Suprapubic skin (tissue), 4 donors: ENCODE measurements around the gene HERC5. TPM values are rescaled to one million over a fixed set of nuclear protein-coding genes. Genes with fewer than 3 reads are reported as not detected.

Experiments
- DNase-seq, 2 donors: peaks; one replicate each; pipeline ENCODE4 v3.0.0-alpha.2; 2019; ENCODE audit warnings: low spot score in 2 of 2
- H3K27ac ChIP-seq: fragments of 200-600 bp; sonication (generic); one replicate; pipeline ENCODE4 v1.5.1; 2019
- H3K27me3 ChIP-seq: fragments of 200-600 bp; sonication (generic); one replicate; pipeline ENCODE4 v1.5.1; 2019
- H3K36me3 ChIP-seq: fragments of 200-600 bp; sonication (generic); one replicate; pipeline ENCODE4 v1.5.1; 2019
- H3K4me1 ChIP-seq: fragments of 200-600 bp; sonication (generic); one replicate; pipeline ENCODE4 v1.5.1; 2019
- H3K4me3 ChIP-seq: fragments of 200-600 bp; sonication (generic); one replicate; pipeline ENCODE4 v1.5.1; 2019; ENCODE audit warnings: mild to moderate bottlenecking
- H3K9me3 ChIP-seq: fragments of 200-600 bp; sonication (generic); one replicate; pipeline ENCODE4 v1.5.1; 2019
- CTCF ChIP-seq, 2 donors: fragments of 200-600 bp in 1 of 2; fragments of 450-650 bp in 1 of 2; sonication (generic) in 1 of 2; IDR thresholded peaks; one replicate each; pipeline ENCODE4 v1.5.1; 2016 to 2019; ENCODE audit warnings: antibody characterized with exemption in 2 of 2, mild to moderate bottlenecking in 1 of 2, moderate library complexity in 1 of 2
- EP300 ChIP-seq: sonication (generic); formaldehyde crosslinking; IDR thresholded peaks from one replicate; pipeline ENCODE4 v1.6.1; 2017; ENCODE audit warnings: antibody characterized with exemption
- POLR2A ChIP-seq, 2 donors: fragments of 450-650 bp; IDR thresholded peaks; one replicate each; pipeline ENCODE4 v1.6.1; 2017; ENCODE audit warnings: antibody characterized with exemption in 2 of 2, mild to moderate bottlenecking in 2 of 2, moderate library complexity in 2 of 2
- POLR2AphosphoS5 ChIP-seq, 3 donors: sonication (generic); formaldehyde crosslinking; IDR thresholded peaks; one replicate each; pipeline ENCODE4 v1.6.1; 2017; ENCODE audit warnings: antibody characterized with exemption in 3 of 3
- WGBS: methylation state at CpG from one replicate; pipeline ENCODE4 v1.1.5; 2018; 5-methylcytosine and 5-hydroxymethylcytosine counted together
- total RNA-seq, 4 donors: library from RNA; depleted of rRNA; stranded (reverse); fragments of >200 nt; gene quantifications; one replicate each; pipeline ENCODE4 v1.1.0, GENCODE V29; 2016

The HERC5 gene
- total RNA-seq, 4 donors from 2014 or later: 1.1 to 2.8 (median 1.8) TPM

- Histone ChIP-seq H3K4me3 (no peak overlapping the region), H3K36me3 (no peaks in the 10 kb centered on the region), H3K27ac (no peak overlapping the region), H3K9me3 (no peaks in the 10 kb centered on the region), H3K27me3 (no peaks in the 10 kb centered on the region), H3K4me1 (peaks cover 21% of the 10 kb centered on the region)
- TF ChIP-seq POLR2AphosphoS5 (IDR thresholded peaks at IDR 0.05): no peak
- TF ChIP-seq POLR2A (IDR thresholded peaks at IDR 0.05): no peak
- no peak for TF ChIP-seq CTCF (IDR thresholded peaks at IDR 0.05)
- no peak for TF ChIP-seq EP300
- WGBS: 95% methylated on average over 8 of the region's 8 CpGs
- no peak for DNase-seq
Measured at GRCh38 chr4:88527787-88528186, 70.9 kb downstream of the HERC5 start.

GRCh38 chr4:88528861-88529260, 71.9 kb downstream of the HERC5 start:
- H3K4me3 ChIP-seq: no peak overlapping the region
- TF ChIP-seq POLR2A (IDR thresholded peaks at IDR 0.05) (no peak), CTCF (IDR thresholded peaks at IDR 0.05) (no peak), EP300 (no peak), POLR2AphosphoS5 (IDR thresholded peaks at IDR 0.05) (no peak)
- H3K27me3 ChIP-seq: no peaks in the 10 kb centered on the region
- H3K4me1 ChIP-seq: peaks cover 21% of the 10 kb centered on the region
- WGBS: 87% methylated on average over 3 of the region's 3 CpGs
- no peaks in the 10 kb centered on the region for H3K9me3 ChIP-seq
- H3K36me3 ChIP-seq: no peaks in the 10 kb centered on the region
- no peak overlapping the region for H3K27ac ChIP-seq
- no peak for DNase-seq

DNA sequence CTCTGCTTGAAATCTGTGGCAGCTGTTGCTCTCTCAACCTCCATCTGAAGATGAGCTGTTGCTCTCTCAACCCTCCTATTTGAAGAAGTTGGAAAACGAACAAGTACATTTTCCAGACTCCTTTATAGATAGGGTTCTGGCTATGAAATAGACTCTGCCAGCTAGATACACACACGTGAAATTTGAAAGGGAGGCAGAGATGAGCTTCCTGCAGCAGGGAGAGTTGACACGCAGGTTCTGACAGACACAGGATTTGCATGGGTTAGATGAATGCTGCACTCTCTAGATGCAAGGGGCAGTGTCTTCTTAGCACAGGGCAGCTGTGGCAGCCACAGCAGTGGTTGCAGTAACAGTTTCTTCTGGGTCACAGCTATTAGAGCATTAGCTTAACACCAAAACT, 74.6 kb downstream of the HERC5 start:
- Histone ChIP-seq H3K27ac (no peak overlapping the region), H3K27me3 (no peaks in the 10 kb centered on the region), H3K36me3 (no peaks in the 10 kb centered on the region), H3K4me1 (peaks cover 14% of the 10 kb centered on the region), H3K9me3 (no peaks in the 10 kb centered on the region), H3K4me3 (no peak overlapping the region)
- WGBS: 50% methylated on average over 3 of the region's 3 CpGs
- DNase-seq: no peak
- TF ChIP-seq POLR2A (IDR thresholded peaks at IDR 0.05) (no peak), EP300 (no peak), POLR2AphosphoS5 (IDR thresholded peaks at IDR 0.05) (no peak), CTCF (IDR thresholded peaks at IDR 0.05) (no peak)

DNA sequence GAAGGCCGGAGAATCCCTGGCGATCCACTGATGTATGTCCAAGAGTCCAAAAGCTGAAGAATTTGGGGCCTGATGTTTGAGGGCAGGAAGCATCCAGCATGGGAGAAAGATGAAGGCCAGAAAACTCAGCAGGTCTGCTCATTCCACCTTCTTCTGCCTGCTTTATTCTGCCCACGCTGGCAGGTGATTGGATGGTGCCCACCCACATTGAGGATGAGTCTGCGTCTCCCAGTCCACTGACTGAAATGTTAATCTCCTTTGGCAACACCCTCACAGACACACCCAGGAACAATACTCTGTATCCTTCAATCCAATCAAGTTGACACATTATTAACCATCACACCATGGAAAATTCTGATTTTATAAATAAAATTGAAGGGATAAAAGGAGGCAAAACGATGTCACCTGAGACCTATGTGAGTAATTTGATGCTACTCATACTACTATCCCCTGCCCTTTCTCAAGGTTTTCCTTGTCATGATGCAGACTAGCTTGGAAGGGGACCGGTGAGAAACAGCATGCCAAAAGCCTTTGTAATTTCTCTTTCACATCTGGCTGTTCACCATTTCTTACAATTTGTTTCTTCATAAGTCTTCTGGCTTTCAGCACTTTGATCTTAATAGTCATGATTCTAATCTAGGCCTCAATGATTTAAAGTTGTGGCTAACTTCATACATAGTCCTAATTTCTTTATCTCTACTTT, 76.3 kb downstream of the HERC5 start:
- no peak overlapping the region for H3K4me3 ChIP-seq
- 82% methylated on average over 6 of the region's 6 CpGs for WGBS
- DNase-seq: no peak
- peaks cover 12% of the 10 kb centered on the region for H3K4me1 ChIP-seq
- H3K9me3 ChIP-seq: no peaks in the 10 kb centered on the region
- no peak for TF ChIP-seq POLR2AphosphoS5 (IDR thresholded peaks at IDR 0.05)
- TF ChIP-seq EP300: no peak
- no peak for TF ChIP-seq POLR2A (IDR thresholded peaks at IDR 0.05)
- no peak for TF ChIP-seq CTCF (IDR thresholded peaks at IDR 0.05)
- H3K36me3 ChIP-seq: no peaks in the 10 kb centered on the region
- H3K27ac ChIP-seq: no peak overlapping the region
- no peaks in the 10 kb centered on the region for H3K27me3 ChIP-seq

DNA sequence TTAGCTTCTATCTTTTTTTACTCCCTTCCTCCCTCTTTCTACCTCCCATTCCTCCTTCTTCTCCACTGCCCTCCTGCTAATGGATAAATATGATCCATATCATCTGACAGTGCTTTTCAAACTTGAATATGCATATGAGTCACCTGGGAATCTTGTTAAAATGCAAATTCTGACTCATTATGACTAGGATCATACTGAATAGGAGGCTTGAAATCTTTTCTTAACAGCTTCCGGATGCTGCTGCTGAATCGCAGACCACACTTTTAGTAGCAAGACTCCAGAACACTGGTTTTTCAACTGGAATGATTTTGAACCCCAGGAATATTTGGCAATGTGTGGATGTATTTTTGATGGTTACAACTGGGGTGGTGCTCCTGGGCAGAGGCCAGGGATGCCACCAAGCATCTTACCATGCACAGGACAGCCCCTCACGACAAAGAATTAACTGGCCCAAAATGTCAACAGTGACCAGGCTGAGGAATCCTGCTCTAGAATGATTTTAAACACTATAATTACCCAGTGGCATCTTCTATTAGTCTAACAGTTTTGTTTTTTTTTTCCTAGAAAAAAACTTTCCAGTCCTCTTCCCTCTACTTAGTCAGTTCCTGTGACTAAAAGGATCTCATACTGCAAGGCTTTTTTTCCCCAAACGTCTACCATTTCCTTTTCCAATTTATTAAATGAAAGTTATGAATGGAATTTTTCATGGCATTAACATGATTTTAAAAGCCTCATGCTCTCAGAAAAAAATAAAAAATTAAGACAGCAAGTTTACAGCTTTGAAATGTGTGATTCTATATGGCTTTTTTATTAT, 77.2 kb downstream of the HERC5 start:
- Histone ChIP-seq H3K4me1 (peaks cover 12% of the 10 kb centered on the region), H3K4me3 (no peak overlapping the region), H3K27ac (no peak overlapping the region), H3K36me3 (no peaks in the 10 kb centered on the region), H3K9me3 (no peaks in the 10 kb centered on the region), H3K27me3 (no peaks in the 10 kb centered on the region)
- no peak for DNase-seq
- TF ChIP-seq EP300: no peak
- no peak for TF ChIP-seq POLR2A (IDR thresholded peaks at IDR 0.05)
- TF ChIP-seq POLR2AphosphoS5 (IDR thresholded peaks at IDR 0.05): no peak
- no peak for TF ChIP-seq CTCF (IDR thresholded peaks at IDR 0.05)
- 42% methylated on average over 4 of the region's 4 CpGs for WGBS
